PC-9 (cell line): ENCODE measurements around the gene VPS13D.

ENCODE experiments used
- EZH2 ChIP-seq: fragments of 200-600 bp; sonication (generic); IDR thresholded peaks from 2 replicates; pipeline ENCODE4 v1.8.0; 2017; ENCODE audit warnings: antibody characterized with exemption, low read depth
- TF ChIP-seq, protein P1 (sequence below): fragments of 200-600 bp; sonication (generic); conservative IDR thresholded peaks from 2 replicates; pipeline ENCODE4 v1.6.1; 2017; ENCODE audit warnings: mixed run types, antibody characterized with exemption, mild to moderate bottlenecking, moderate library complexity

DNA sequence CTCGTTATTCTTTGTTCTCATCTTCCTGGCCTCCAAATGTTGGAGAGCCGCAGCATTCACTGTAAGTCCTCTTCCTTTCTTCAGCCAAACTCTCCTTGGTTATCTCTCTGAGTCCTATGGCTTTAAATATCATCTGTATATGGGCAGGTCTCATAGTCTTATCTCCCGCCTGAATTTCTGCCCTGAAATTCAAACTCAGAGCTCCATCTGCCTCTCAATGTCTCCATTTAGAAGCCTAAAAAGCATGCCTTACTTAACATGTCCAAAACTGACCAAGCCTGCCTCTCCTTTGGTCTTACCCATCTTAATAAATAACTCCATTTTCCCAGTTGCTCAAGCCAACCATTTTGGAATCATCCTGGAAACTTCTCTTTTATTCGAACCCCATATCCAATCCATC is 307.5 kb downstream of the VPS13D start:
- TF ChIP-seq, protein P1, sequence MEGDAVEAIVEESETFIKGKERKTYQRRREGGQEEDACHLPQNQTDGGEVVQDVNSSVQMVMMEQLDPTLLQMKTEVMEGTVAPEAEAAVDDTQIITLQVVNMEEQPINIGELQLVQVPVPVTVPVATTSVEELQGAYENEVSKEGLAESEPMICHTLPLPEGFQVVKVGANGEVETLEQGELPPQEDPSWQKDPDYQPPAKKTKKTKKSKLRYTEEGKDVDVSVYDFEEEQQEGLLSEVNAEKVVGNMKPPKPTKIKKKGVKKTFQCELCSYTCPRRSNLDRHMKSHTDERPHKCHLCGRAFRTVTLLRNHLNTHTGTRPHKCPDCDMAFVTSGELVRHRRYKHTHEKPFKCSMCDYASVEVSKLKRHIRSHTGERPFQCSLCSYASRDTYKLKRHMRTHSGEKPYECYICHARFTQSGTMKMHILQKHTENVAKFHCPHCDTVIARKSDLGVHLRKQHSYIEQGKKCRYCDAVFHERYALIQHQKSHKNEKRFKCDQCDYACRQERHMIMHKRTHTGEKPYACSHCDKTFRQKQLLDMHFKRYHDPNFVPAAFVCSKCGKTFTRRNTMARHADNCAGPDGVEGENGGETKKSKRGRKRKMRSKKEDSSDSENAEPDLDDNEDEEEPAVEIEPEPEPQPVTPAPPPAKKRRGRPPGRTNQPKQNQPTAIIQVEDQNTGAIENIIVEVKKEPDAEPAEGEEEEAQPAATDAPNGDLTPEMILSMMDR = no peak
- no peak for TF ChIP-seq EZH2
